Endothelial cell of hepatic sinusoid (primary cell): Measurements from ENCODE around the gene HSD3B1.

Experiments used
- in situ Hi-C: cut with HindIII; loops from 2 replicates; pipeline ENCODE4 v1.10.0; 2017; ENCODE audit warnings: low sequenced_read_pairs

Gene HSD3B1

DNA sequence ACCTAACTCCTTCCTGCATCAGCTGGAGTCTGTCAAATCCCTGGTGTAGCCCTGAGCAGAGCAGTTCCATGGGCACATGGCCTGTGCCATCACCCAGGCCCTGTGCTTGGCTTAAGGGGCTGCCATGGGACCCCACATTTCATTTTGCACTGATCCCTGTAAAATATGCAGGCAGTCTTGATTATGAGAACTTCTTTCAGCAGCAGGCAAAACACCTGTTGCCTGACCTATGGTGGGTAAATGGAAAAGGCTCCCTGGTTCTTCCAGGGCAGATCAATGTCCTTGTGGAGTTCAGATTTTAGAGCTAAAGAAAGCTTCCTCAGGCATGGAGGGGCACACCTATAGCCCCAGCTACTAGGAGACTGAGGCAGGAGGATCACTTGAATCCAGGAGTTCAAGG, 44.2 kb downstream of the HSD3B1 start:
- in situ Hi-C loops, result loop anchor here (25.0 kb wide), 1 partner anchor 211 kb away; the partner anchor contains the start of gene HMGCS2

DNA sequence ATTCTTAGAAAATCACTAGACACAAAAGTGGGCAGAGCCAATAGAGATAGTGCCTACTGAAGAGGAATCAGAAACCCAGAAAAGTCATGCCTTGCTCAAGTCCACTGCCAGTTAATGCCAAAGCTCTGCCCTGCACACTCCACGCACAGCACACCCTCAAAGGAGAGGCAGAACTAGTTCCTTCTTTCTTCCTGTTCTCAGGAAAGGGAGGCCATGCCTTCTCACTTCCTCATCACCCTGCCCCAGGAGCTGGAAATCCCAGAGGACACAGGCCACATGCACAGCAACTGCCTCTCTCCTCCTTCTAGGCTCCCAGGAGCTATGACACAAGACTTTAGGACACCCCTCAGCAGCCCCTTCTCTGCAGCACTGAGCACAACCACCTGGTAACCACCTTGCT, 45.6 kb downstream of the HSD3B1 start:
- in situ Hi-C loops, result loop anchor here (25.0 kb wide), 1 partner anchor 210 kb away; the partner anchor contains the start of gene HMGCS2

DNA sequence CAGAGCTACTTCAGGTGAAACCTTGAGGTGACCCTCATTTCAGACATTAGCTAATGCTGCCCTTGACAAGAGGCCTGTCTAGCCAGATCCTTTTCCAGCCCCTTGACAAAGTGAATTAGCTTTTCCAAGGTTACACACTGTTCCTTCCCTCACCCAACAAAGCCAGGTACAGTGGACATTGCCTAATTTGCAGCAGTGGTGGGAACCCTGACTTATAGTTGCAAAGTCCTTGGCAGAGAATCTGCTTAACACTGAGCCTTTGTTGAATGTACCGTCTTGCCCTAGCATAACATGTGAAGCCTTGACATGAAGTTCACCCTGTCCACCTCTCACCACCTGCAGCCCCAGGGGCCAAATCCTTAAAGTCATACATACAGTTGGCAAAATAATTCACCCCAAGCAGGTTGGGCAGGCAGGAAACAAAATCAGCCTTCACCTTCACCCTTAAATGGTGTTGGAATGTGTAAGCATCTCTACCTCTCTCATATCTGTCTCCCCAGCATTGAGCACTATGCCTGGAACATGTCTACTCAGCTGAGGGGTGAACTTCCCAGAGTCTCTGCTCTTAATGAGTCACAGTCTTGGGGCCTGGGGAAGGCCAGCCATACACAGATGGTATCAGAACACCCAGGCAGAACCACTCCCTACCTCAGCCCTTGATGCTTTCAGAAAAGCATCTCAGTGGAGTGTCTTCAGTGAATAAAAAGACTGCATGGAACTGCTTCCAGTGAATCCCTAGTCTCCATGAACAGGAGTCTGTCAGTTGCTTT, 46.5 kb downstream of the HSD3B1 start:
- in situ Hi-C loops, result loop anchor here (25.0 kb wide), 1 partner anchor 209 kb away; the partner anchor contains the start of gene HMGCS2

DNA sequence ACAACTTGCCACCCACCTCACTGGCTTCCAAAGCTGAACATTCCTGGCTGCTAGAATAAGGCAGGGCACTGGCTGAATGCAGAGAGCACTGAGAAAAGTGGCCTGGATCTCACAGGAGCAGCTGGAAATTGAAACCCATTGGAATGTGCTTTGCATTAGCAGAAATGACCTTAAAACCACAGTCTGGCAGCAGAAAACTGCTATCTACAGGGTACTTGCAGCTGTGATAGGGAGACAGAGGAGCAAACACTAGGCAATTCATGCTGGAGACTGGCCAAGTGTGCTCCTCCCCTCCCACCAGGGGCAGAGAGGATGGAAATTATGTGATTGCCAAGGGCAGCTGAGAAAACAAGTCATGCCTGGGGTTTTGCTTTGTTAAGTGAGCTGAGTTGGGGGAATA, 47.2 kb downstream of the HSD3B1 start:
- in situ Hi-C loops, result loop anchor here (25.0 kb wide), 1 partner anchor 208 kb away; the partner anchor contains the start of gene HMGCS2

DNA sequence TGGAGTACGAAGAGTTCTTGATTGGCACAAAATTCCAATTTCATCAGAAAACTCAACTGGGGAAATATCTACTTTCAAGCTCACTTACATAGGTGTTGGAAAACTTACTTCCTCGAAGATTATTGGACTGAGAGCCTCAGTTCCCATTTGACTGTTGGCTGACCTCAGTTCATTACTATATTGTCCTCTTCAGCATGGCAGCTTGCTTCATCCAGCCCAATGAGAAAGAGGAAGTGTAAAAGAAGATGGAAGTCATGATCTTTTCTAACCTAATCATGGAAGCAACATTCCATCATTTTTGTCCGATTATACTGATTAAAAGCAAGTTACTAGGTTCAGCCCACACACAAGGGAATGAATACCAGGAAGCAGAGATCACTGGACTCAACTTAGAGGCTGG, 49.4 kb downstream of the HSD3B1 start:
- in situ Hi-C loops, result loop anchor here (25.0 kb wide), 1 partner anchor 206 kb away; the partner anchor contains the start of gene HMGCS2

DNA sequence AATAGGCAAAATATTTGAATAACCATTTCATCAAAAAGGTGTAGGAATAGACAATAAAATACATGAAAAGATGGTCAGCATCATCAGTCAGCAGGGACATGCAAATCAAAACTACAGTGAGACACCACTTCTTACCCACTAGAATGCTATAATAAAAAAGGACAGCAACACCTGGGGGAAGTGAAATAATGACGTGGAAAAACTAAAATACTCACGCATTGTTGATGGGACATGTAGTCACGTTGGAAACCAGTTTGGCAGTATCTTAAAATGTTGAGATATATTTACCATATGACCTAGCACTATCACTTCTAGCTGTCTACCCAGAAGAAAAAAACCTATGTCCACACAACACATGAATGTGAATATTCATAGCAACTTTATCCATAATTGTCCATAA, 53.4 kb downstream of the HSD3B1 start:
- in situ Hi-C loops, result loop anchor here (25.0 kb wide), 1 partner anchor 202 kb away; the partner anchor contains the start of gene HMGCS2

DNA sequence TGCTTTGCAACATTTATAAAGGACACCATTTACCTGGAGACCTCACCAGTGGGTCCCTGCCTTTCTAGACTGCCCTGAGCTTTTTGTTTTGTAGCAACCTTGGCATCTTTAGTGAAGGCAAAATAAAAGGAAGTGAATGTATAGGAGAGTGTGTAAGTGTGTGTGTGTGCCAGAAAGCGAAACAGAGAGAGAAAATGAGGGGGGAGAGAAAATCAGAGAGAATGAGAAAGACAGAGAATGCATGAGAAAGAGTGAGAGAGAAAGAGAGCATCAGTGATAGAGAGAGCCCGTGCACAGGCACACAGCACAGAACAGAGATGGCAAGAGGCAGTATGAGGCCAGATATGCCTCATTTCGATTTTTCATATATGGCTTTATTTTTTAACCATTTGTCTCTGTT, 57.5 kb downstream of the HSD3B1 start:
- in situ Hi-C loops, result loop anchor here (25.0 kb wide), 1 partner anchor 198 kb away; the partner anchor contains the start of gene HMGCS2
